Measurements from ENCODE around the gene TRAF7.

- TF ChIP-seq POLR2A (IDR thresholded peaks at IDR 0.05), result no peak
- no peak for TF ChIP-seq CTCF (IDR thresholded peaks at IDR 0.05)
Measured at GRCh38 chr16:2151188-2152091, 4.1 kb upstream of the TRAF7 start.
